Progenitor cell of endocrine pancreas (in vitro differentiated cells): ENCODE data around the gene C10orf95. TPM values are rescaled to one million over a fixed set of nuclear protein-coding genes. Genes with fewer than 3 reads are reported as not detected.

Source experiments
- DNase-seq: peaks from one replicate; pipeline ENCODE4 v3.0.0; 2021; ENCODE audit warnings: low spot score; ENCODE audit not compliant: unreplicated experiment
- H3K27ac Mint-ChIP-seq: 2 replicates; pipeline ENCODE4 v1.8.0; 2021; ENCODE audit warnings: mild to moderate bottlenecking, moderate library complexity, mixed read lengths
- H3K27me3 Mint-ChIP-seq: 2 replicates; pipeline ENCODE4 v1.8.0; 2021; ENCODE audit warnings: mixed read lengths
- H3K36me3 Mint-ChIP-seq: 2 replicates; pipeline ENCODE4 v1.8.0; 2022; ENCODE audit warnings: mixed read lengths; ENCODE audit not compliant: insufficient read depth
- H3K4me1 Mint-ChIP-seq: 2 replicates; pipeline ENCODE4 v1.8.0; 2021; ENCODE audit warnings: low read depth, mixed read lengths
- H3K4me3 Mint-ChIP-seq: 2 replicates; pipeline ENCODE4 v1.8.0; 2021; ENCODE audit warnings: low read depth, mild to moderate bottlenecking, moderate library complexity, mixed read lengths
- H3K9me3 Mint-ChIP-seq: 2 replicates; pipeline ENCODE4 v1.8.0; 2021; ENCODE audit warnings: low read depth, mixed read lengths
- CTCF ChIP-seq: fragments of 200-600 bp; sonication (generic); IDR thresholded peaks from one replicate; pipeline ENCODE4 v1.5.0; 2021; ENCODE audit warnings: antibody characterized with exemption, mild to moderate bottlenecking; ENCODE audit not compliant: unreplicated experiment
- total RNA-seq: library from RNA; stranded (reverse); gene quantifications from 2 replicates; pipeline ENCODE4 v1.2.1, GENCODE V29; 2021

Gene C10orf95
- total RNA-seq, 1 donor from 2014 or later, result 0.77 TPM

GRCh38 chr10:102409604-102410428 is 41.5 kb downstream of the C10orf95 start:
- Mint-ChIP-seq H3K4me1 (peaks cover 15% of the 10 kb centered on the region), H3K27me3 (peaks cover 71% of the 10 kb centered on the region), H3K9me3 (no peaks in the 10 kb centered on the region), H3K4me3 (peak overlapping the region; percentile 68), H3K27ac (peak overlapping the region; percentile 70), H3K36me3 (no peaks in the 10 kb centered on the region)
- TF ChIP-seq CTCF, result no peak
- DNase-seq, result no peak

- Mint-ChIP-seq H3K4me1 (peaks cover 15% of the 10 kb centered on the region), H3K4me3 (peak overlapping the region; percentile 68), H3K27ac (no peak overlapping the region), H3K27me3 (peaks cover 65% of the 10 kb centered on the region), H3K9me3 (no peaks in the 10 kb centered on the region), H3K36me3 (no peaks in the 10 kb centered on the region)
- no peak for DNase-seq
- TF ChIP-seq CTCF, result no peak
Measured at GRCh38 chr10:102408728-102409603, 42.4 kb downstream of the C10orf95 start.

- no peak for TF ChIP-seq CTCF
- Mint-ChIP-seq H3K36me3 (no peaks in the 10 kb centered on the region), H3K4me3 (peak overlapping the region; percentile 61), H3K9me3 (no peaks in the 10 kb centered on the region), H3K27me3 (peaks cover 62% of the 10 kb centered on the region), H3K4me1 (peaks cover 15% of the 10 kb centered on the region), H3K27ac (peak overlapping the region; percentile 79)
- DNase-seq, result no peak
Measured at GRCh38 chr10:102408131-102408727, 43.1 kb downstream of the C10orf95 start.

- DNase-seq, result no peak
- H3K4me1 Mint-ChIP-seq, result peaks cover 15% of the 10 kb centered on the region
- H3K27ac Mint-ChIP-seq, result no peak overlapping the region
- no peak for TF ChIP-seq CTCF
- H3K27me3 Mint-ChIP-seq, result peaks cover 57% of the 10 kb centered on the region
- no peaks in the 10 kb centered on the region for H3K9me3 Mint-ChIP-seq
- no peaks in the 10 kb centered on the region for H3K36me3 Mint-ChIP-seq
- H3K4me3 Mint-ChIP-seq, result no peak overlapping the region
Measured at GRCh38 chr10:102407425-102408130, 43.8 kb downstream of the C10orf95 start.
